ENCODE measurements around the gene ZNF526.

The ZNF526 gene

GRCh38 chr19:42216653-42217519 lies 3.2 kb upstream of the ZNF526 start:
- Histone ChIP-seq H3K27me3 (ENCODE audit: insufficient read depth, poor library complexity, severe bottlenecking) (no peaks in the 10 kb centered on the region), H3K4me3 (replicated peaks; ENCODE audit: insufficient read depth, low read length) (peak overlapping the region; percentile 95), H3K27ac (replicated peaks) (peak overlapping the region; percentile 76)
- TF ChIP-seq GABPA (IDR thresholded peaks at IDR 0.05; ENCODE audit: low read depth) = no peak
- TF ChIP-seq CTCF (IDR thresholded peaks at IDR 0.05; ENCODE audit: insufficient read depth, low read length) = no peak
- TF ChIP-seq POLR2AphosphoS5 (IDR thresholded peaks at IDR 0.05; ENCODE audit: low read depth) = no peak
- no peak for TF ChIP-seq REST (IDR thresholded peaks at IDR 0.05; ENCODE audit: insufficient replicate concordance, low read depth)
- TF ChIP-seq SPI1 (IDR thresholded peaks at IDR 0.05; ENCODE audit: borderline replicate concordance, low read depth) = no peak
- no peak for DNase-seq (ENCODE audit: low read depth in 1 of 2, low spot score in 1 of 2)

GRCh38 chr19:42217520-42218437 lies 2.3 kb upstream of the ZNF526 start, which contains the start of gene DEDD2:
Gene DEDD2 (minus strand): TSS chr19:42217677. CDS start chr19:42217007, 670 bp downstream.
- Histone ChIP-seq H3K27me3 (ENCODE audit: insufficient read depth, poor library complexity, severe bottlenecking) (no peaks in the 10 kb centered on the region), H3K4me3 (replicated peaks; ENCODE audit: insufficient read depth, low read length) (peak within 1 kb of the TSS; percentile 95), H3K27ac (replicated peaks) (peak within 1 kb of the TSS; percentile 76)
- TF ChIP-seq POLR2AphosphoS5 (IDR thresholded peaks at IDR 0.05; ENCODE audit: low read depth) = peak; percentile 57; the same call in 1 of the 2 replicates
- TF ChIP-seq CTCF (IDR thresholded peaks at IDR 0.05; ENCODE audit: insufficient read depth, low read length) = no peak
- no peak; the same call in 1 of the 2 replicates for TF ChIP-seq SPI1 (IDR thresholded peaks at IDR 0.05; ENCODE audit: borderline replicate concordance, low read depth)
- DNase-seq (ENCODE audit: low read depth in 1 of 2, low spot score in 1 of 2) = peak; percentile 96 to 97

- Histone ChIP-seq H3K27ac (replicated peaks) (peak overlapping the region; percentile 80), H3K4me3 (replicated peaks; ENCODE audit: insufficient read depth, low read length) (peak overlapping the region; percentile 95), H3K27me3 (ENCODE audit: insufficient read depth, poor library complexity, severe bottlenecking) (no peaks in the 10 kb centered on the region)
- no peak for TF ChIP-seq GABPA (IDR thresholded peaks at IDR 0.05; ENCODE audit: low read depth)
- TF ChIP-seq REST (IDR thresholded peaks at IDR 0.05; ENCODE audit: insufficient replicate concordance, low read depth) = no peak
- TF ChIP-seq SPI1 (IDR thresholded peaks at IDR 0.05; ENCODE audit: borderline replicate concordance, low read depth) = no peak
- no peak for TF ChIP-seq CTCF (IDR thresholded peaks at IDR 0.05; ENCODE audit: insufficient read depth, low read length)
- no peak for TF ChIP-seq POLR2AphosphoS5 (IDR thresholded peaks at IDR 0.05; ENCODE audit: low read depth)
- DNase-seq (ENCODE audit: low read depth in 1 of 2, low spot score in 1 of 2) = no peak
Observed at GRCh38 chr19:42220751-42221097, 612 bp downstream of the ZNF526 start.
